Keratinocyte (primary cell): ENCODE measurements around the gene S100A10.

Experiments
- CTCF ChIP-seq, 3 experiments: IDR thresholded peaks in 1 of 3; conservative IDR thresholded peaks in 1 of 3; optimal IDR thresholded peaks in 1 of 3; 2 replicates in 2 of 3; 3 replicates in 1 of 3; pipeline versions ENCODE3 to v1.5.1; 2011; ENCODE audit warnings: low read length in 3 of 3, mild to moderate bottlenecking in 3 of 3, moderate library complexity in 2 of 3, control low read depth in 1 of 3, inconsistent platforms in 1 of 3; ENCODE audit not compliant: insufficient read depth in 2 of 3; ENCODE audit errors: extremely low read depth in 1 of 3
- EZH2 ChIP-seq: IDR thresholded peaks from one replicate; pipeline ENCODE4 v1.6.1; 2012; ENCODE audit warnings: inconsistent platforms, mild to moderate bottlenecking, low read length, moderate library complexity

GRCh38 chr1:151989211-151989862, 4.3 kb downstream of the S100A10 start:
- TF ChIP-seq CTCF (optimal IDR thresholded peaks at IDR 0.05 in 1 of 3, IDR thresholded peaks at IDR 0.05 in 1 of 3, conservative IDR thresholded peaks at IDR 0.05 in 1 of 3; ENCODE audit: extremely low read depth in 1 of 3, insufficient read depth in 2 of 3, low read length in 3 of 3) (no peak), EZH2 (no peak)
